ENCODE data around the gene TMEM150A.
A peak's percentile ranks its signal among the peaks of the same experiment; 100 is the strongest.

TMEM150A gene

GRCh38 chr2:85597241-85597640, 5.3 kb downstream of the TMEM150A start:
- DNase-seq = no peak
- no peaks in the 10 kb centered on the region for H3K27me3 Mint-ChIP-seq (ENCODE audit: low read depth, poor library complexity)
- TF ChIP-seq CTCF (IDR thresholded peaks at IDR 0.05) = no peak
- H3K9me3 Mint-ChIP-seq = no peaks in the 10 kb centered on the region
- H3K4me3 Mint-ChIP-seq = peak overlapping the region; percentile 100
- no peak overlapping the region for H3K27ac Mint-ChIP-seq
- peaks cover 43% of the 10 kb centered on the region for H3K4me1 Mint-ChIP-seq
- no peaks in the 10 kb centered on the region for H3K36me3 Mint-ChIP-seq (ENCODE audit: low read depth)

- Mint-ChIP-seq H3K4me1 (peaks cover 40% of the 10 kb centered on the region), H3K27ac (no peak overlapping the region), H3K9me3 (no peaks in the 10 kb centered on the region), H3K36me3 (ENCODE audit: low read depth) (no peaks in the 10 kb centered on the region), H3K4me3 (peak overlapping the region; percentile 100), H3K27me3 (ENCODE audit: low read depth, poor library complexity) (no peaks in the 10 kb centered on the region)
- TF ChIP-seq CTCF (IDR thresholded peaks at IDR 0.05) = no peak
- DNase-seq = no peak
Observed at GRCh38 chr2:85596486-85597143, 5.9 kb downstream of the TMEM150A start.

- TF ChIP-seq CTCF (IDR thresholded peaks at IDR 0.05) = no peak
- DNase-seq = no peak
- peaks cover 3% of the 10 kb centered on the region for H3K27me3 Mint-ChIP-seq (ENCODE audit: low read depth, poor library complexity)
- peak overlapping the region; percentile 96 for H3K27ac Mint-ChIP-seq
- no peaks in the 10 kb centered on the region for H3K9me3 Mint-ChIP-seq
- no peaks in the 10 kb centered on the region for H3K36me3 Mint-ChIP-seq (ENCODE audit: low read depth)
- H3K4me1 Mint-ChIP-seq = peaks cover 35% of the 10 kb centered on the region
- peak overlapping the region; percentile 100 for H3K4me3 Mint-ChIP-seq
Observed at GRCh38 chr2:85596026-85596333, 6.5 kb downstream of the TMEM150A start.

GRCh38 chr2:85595301-85596025, 7.0 kb downstream of the TMEM150A start, which contains the start of gene RNF181:
RNF181 (plus strand) TSS chr2:85595745; CDS start chr2:85595764, 19 bp downstream.
- peak within 1 kb of the TSS; percentile 96 for H3K27ac Mint-ChIP-seq
- DNase-seq = peak; percentile 89
- peaks cover 3% of the 10 kb centered on the region for H3K27me3 Mint-ChIP-seq (ENCODE audit: low read depth, poor library complexity)
- H3K9me3 Mint-ChIP-seq = no peaks in the 10 kb centered on the region
- no peak for TF ChIP-seq CTCF (IDR thresholded peaks at IDR 0.05)
- H3K36me3 Mint-ChIP-seq (ENCODE audit: low read depth) = no peaks in the 10 kb centered on the region
- H3K4me1 Mint-ChIP-seq = peaks cover 38% of the 10 kb centered on the region
- peak within 1 kb of the TSS; percentile 100 for H3K4me3 Mint-ChIP-seq

GRCh38 chr2:85594715-85595300, 7.7 kb downstream of the TMEM150A start:
- no peak for TF ChIP-seq CTCF (IDR thresholded peaks at IDR 0.05)

More at GRCh38 chr2:85594715-85595300, 7.7 kb downstream of the TMEM150A start:
- Mint-ChIP-seq H3K4me3 (peak overlapping the region; percentile 100), H3K9me3 (no peaks in the 10 kb centered on the region), H3K36me3 (ENCODE audit: low read depth) (no peaks in the 10 kb centered on the region), H3K4me1 (peaks cover 45% of the 10 kb centered on the region), H3K27me3 (ENCODE audit: low read depth, poor library complexity) (peaks cover 3% of the 10 kb centered on the region), H3K27ac (peak overlapping the region; percentile 89)
- DNase-seq = no peak

Measured in nephron progenitor cell (in vitro differentiated cells).